Measurements from ENCODE around the gene CHD5.

Gene CHD5

GRCh38 chr1:6152181-6152580 lies 27.9 kb downstream of the CHD5 start:
- TF ChIP-seq, protein P1, sequence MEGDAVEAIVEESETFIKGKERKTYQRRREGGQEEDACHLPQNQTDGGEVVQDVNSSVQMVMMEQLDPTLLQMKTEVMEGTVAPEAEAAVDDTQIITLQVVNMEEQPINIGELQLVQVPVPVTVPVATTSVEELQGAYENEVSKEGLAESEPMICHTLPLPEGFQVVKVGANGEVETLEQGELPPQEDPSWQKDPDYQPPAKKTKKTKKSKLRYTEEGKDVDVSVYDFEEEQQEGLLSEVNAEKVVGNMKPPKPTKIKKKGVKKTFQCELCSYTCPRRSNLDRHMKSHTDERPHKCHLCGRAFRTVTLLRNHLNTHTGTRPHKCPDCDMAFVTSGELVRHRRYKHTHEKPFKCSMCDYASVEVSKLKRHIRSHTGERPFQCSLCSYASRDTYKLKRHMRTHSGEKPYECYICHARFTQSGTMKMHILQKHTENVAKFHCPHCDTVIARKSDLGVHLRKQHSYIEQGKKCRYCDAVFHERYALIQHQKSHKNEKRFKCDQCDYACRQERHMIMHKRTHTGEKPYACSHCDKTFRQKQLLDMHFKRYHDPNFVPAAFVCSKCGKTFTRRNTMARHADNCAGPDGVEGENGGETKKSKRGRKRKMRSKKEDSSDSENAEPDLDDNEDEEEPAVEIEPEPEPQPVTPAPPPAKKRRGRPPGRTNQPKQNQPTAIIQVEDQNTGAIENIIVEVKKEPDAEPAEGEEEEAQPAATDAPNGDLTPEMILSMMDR (IDR thresholded peaks at IDR 0.05; ENCODE audit: borderline replicate concordance, insufficient read depth, low read depth, low read length) = no peak
- H3K4me3 ChIP-seq (ENCODE audit: low read depth, low read length) = no peak overlapping the region

GRCh38 chr1:6151291-6151822 lies 28.8 kb downstream of the CHD5 start:
- no peak overlapping the region for H3K4me3 ChIP-seq (ENCODE audit: low read depth, low read length)
- TF ChIP-seq, protein P1 (IDR thresholded peaks at IDR 0.05; ENCODE audit: borderline replicate concordance, insufficient read depth, low read depth, low read length) = no peak

DNA sequence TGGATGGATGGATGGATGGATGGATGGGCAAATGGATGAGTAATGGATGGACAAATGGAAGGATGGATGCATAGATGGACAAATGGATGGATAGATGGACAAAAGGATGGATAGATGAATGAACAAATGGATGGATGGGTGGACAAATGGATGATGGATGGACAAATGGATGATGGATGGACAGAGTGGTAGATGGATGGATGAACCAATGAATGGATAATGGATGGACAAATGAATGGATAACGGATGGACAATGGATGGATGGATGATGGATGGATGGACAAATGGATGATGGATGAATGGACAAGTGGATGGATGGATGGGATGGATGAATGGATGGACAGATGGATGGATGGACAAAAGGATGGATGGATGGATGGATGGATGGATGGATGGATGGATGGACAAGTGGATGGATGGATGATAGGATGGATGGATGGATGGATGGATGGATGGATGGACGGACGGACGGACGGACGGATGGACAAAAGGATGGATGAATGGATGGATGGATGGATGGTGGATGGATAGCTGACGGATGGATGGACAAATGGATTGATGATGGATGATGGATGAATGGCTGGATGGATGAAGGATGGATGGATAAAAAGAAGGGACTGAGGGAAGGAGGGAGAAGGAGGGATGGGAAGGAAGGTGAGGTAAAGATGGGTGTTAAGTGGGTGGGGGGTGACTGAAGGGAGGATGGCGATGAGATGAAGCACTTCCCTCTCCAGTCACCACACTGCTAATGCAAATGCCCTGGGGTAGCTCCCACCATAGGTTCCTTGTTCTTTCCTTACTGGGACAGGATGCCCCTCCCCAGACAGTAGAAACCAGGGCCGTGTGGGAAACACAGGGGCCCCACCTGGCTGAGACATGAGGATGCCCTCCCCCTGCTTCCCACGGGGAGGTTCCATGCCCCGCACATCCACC lies 29.8 kb downstream of the CHD5 start:
- TF ChIP-seq, protein P1 (IDR thresholded peaks at IDR 0.05; ENCODE audit: borderline replicate concordance, insufficient read depth, low read depth, low read length) = no peak

DNA sequence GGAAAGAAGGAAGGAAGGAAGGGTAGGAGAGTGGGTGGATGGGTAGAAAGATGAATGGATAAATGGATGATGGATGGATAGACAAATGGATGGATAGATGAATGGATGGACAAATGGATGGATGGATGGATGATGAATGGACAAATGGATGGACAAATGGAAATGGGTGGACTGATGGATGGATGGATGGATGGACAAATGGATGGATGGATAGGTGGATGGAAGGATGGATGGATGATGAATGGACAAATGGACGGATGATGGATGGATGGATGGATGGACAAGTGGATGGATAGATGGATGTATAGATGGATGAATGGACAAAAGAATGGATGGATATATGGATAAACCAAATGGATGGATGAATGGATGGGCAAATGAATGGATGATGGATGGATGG lies 30.5 kb downstream of the CHD5 start:
- no peak overlapping the region for H3K4me3 ChIP-seq (ENCODE audit: low read depth, low read length)
- TF ChIP-seq, protein P1 (IDR thresholded peaks at IDR 0.05; ENCODE audit: borderline replicate concordance, insufficient read depth, low read depth, low read length) = no peak

More for the DNA sequence above, 29.8 kb downstream of the CHD5 start:
- H3K4me3 ChIP-seq (ENCODE audit: low read depth, low read length) = no peak overlapping the region

DNA sequence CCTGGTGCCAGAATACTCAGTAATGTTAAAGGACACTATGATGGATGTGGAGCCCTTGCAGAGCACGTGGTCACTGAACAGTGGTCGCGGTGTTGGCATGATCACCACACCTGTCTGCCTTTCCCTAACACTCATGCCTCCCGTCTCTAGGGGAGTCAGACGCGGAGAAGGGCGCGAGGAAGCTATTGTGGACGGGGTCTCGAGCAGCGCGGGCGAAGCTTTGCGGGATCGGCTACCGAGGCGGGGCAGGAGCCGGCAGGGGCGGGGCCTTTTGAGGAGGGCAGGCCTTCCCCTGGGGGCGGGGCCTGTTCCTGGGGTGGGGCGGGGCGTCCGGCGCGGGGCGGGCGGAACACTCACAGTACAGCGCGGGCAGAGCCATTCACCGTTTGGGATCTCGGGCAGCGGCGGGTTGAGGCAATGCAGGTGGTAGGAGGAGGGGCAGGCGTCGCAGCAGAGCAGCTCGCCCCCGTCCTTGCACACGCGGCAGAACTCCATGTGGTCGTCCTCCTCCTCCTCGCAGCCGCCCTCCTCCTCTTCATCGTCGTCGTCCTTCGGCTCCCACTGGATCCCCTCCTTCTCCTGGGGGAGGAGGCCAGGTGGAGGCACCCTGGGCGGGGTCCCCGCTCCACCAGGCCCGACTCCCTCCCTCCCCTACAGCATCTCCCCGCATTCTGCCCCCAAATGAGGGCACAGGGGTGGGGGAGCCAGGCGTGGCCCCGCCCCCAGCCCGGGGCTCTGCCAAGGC lies 31.5 kb downstream of the CHD5 start:
- H3K4me3 ChIP-seq (ENCODE audit: low read depth, low read length) = no peak overlapping the region

GRCh38 chr1:6145864-6146410 lies 34.2 kb downstream of the CHD5 start:
- no peak overlapping the region for H3K4me3 ChIP-seq (ENCODE audit: low read depth, low read length)
- TF ChIP-seq, protein P1 (IDR thresholded peaks at IDR 0.05; ENCODE audit: borderline replicate concordance, insufficient read depth, low read depth, low read length) = no peak

More for the DNA sequence above, 31.5 kb downstream of the CHD5 start:
- TF ChIP-seq, protein P1 (IDR thresholded peaks at IDR 0.05; ENCODE audit: borderline replicate concordance, insufficient read depth, low read depth, low read length) = no peak

Data from GM12875 (cell line).